Measurements from ENCODE around the gene B2M.

GRCh38 chr15:44722011-44722410, 10.7 kb downstream of the B2M start:
- TF ChIP-seq, protein P1, sequence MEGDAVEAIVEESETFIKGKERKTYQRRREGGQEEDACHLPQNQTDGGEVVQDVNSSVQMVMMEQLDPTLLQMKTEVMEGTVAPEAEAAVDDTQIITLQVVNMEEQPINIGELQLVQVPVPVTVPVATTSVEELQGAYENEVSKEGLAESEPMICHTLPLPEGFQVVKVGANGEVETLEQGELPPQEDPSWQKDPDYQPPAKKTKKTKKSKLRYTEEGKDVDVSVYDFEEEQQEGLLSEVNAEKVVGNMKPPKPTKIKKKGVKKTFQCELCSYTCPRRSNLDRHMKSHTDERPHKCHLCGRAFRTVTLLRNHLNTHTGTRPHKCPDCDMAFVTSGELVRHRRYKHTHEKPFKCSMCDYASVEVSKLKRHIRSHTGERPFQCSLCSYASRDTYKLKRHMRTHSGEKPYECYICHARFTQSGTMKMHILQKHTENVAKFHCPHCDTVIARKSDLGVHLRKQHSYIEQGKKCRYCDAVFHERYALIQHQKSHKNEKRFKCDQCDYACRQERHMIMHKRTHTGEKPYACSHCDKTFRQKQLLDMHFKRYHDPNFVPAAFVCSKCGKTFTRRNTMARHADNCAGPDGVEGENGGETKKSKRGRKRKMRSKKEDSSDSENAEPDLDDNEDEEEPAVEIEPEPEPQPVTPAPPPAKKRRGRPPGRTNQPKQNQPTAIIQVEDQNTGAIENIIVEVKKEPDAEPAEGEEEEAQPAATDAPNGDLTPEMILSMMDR (conservative IDR thresholded peaks at IDR 0.05; ENCODE audit: low read depth in 2 of 2): no peak
- TF ChIP-seq JUNB (IDR thresholded peaks at IDR 0.05; ENCODE audit: unreplicated experiment): no peak
- no peak for TF ChIP-seq EZH2 (IDR thresholded peaks at IDR 0.05; ENCODE audit: low read depth, unreplicated experiment)
